Natural killer cell (primary cell): ENCODE results near the gene TMEM80. TPM values are rescaled to one million over a fixed set of nuclear protein-coding genes. Genes with fewer than 3 reads are reported as not detected.

Source experiments
- ATAC-seq, 3 donors: fragments of 150-1000 bp in 2 of 3; fragments of 200-7000 bp in 1 of 3; cut with Tn5 transposase; 1 replicate in 1 of 3; 2 replicates in 2 of 3; pipeline ENCODE4 v1.10.0; 2021; ENCODE audit warnings: mild to moderate bottlenecking in 2 of 3, moderate library complexity in 2 of 3
- DNase-seq, 2 donors: peaks; one replicate each; pipeline versions ENCODE4 v3.0.0 to v3.0.0-alpha.2; 2013 to 2021; ENCODE audit warnings: mixed read lengths in 1 of 2
- H3K27ac ChIP-seq: one replicate; pipeline ENCODE4 v1.5.1; 2013; ENCODE audit warnings: mild to moderate bottlenecking, low read length
- H3K27me3 ChIP-seq: one replicate; pipeline ENCODE4 v1.6.1; 2013; ENCODE audit warnings: low read length; ENCODE audit not compliant: control insufficient read depth, insufficient read depth
- H3K36me3 ChIP-seq: one replicate; pipeline ENCODE4 v1.6.1; 2013; ENCODE audit warnings: low read length; ENCODE audit not compliant: control insufficient read depth, insufficient read depth
- H3K4me1 ChIP-seq: one replicate; pipeline ENCODE4 v1.6.1; 2013; ENCODE audit warnings: low read length; ENCODE audit not compliant: control insufficient read depth, insufficient read depth
- H3K4me3 ChIP-seq: one replicate; pipeline ENCODE4 v1.5.1; 2013; ENCODE audit warnings: low read length
- H3K9me3 ChIP-seq: one replicate; pipeline ENCODE4 v1.6.1; 2013; ENCODE audit warnings: low read length; ENCODE audit not compliant: control insufficient read depth, insufficient read depth
- H3K27ac Mint-ChIP-seq, 2 donors: one replicate each; pipeline ENCODE4 v1.8.0; 2022; ENCODE audit warnings: mild to moderate bottlenecking in 2 of 2, mixed read lengths in 2 of 2, moderate library complexity in 1 of 2
- H3K27me3 Mint-ChIP-seq, 2 donors: one replicate each; pipeline ENCODE4 v1.8.0; 2022; ENCODE audit warnings: low read depth in 2 of 2, mixed read lengths in 2 of 2
- H3K36me3 Mint-ChIP-seq: one replicate; pipeline ENCODE4 v1.8.0; 2022; ENCODE audit warnings: mixed read lengths
- H3K4me1 Mint-ChIP-seq, 2 donors: one replicate each; pipeline ENCODE4 v1.8.0; 2022; ENCODE audit warnings: mixed read lengths in 2 of 2
- H3K4me3 Mint-ChIP-seq: one replicate; pipeline ENCODE4 v1.8.0; 2022; ENCODE audit warnings: mild to moderate bottlenecking, moderate library complexity, mixed read lengths
- H3K9me3 Mint-ChIP-seq, 2 donors: one replicate each; pipeline ENCODE4 v1.8.0; 2022; ENCODE audit warnings: mixed read lengths in 2 of 2
- WGBS: methylation state at CpG from one replicate; pipeline ENCODE4 v1.1.7; 2013; ENCODE audit warnings: missing lambda C conversion rate; ENCODE audit not compliant: insufficient coverage; 5-methylcytosine and 5-hydroxymethylcytosine counted together
- intact Hi-C: fragments of 100-400 bp; cut with micrococcal nuclease; formaldehyde crosslinking; loops from one replicate; pipeline ENCODE4 v1.14.2; 2022
- total RNA-seq, 4 donors: library from RNA; stranded (reverse); fragments of 120-200 nt in 1 of 4; gene quantifications; one replicate each; pipeline versions ENCODE4 v1.2.3 to v1.2.4, GENCODE V29; 2013 to 2022
- TF ChIP-seq, protein P1 (sequence below): fragments of 200-600 bp; IDR thresholded peaks from one replicate; pipeline ENCODE4 v1.8.0; 2022; ENCODE audit warnings: antibody characterized with exemption

Gene TMEM80
- total RNA-seq, 3 donors from 2014 or later (not counting 1 experiment from before 2014, with no cell fraction given) = 17.8 to 42.1 (median 33.0) TPM

- Mint-ChIP-seq H3K36me3 (no peaks in the 10 kb centered on the region), H3K4me3 (no peak overlapping the region), H3K27ac (no peak overlapping the region), H3K27me3 (peaks cover 0 to 13% of the 10 kb centered on the region in 2 donors), H3K9me3 (no peaks in the 10 kb centered on the region), H3K4me1 (peaks cover 0 to 3% of the 10 kb centered on the region in 2 donors)
- Histone ChIP-seq H3K9me3 (no peaks in the 10 kb centered on the region), H3K27me3 (peaks cover 14% of the 10 kb centered on the region), H3K36me3 (no peaks in the 10 kb centered on the region), H3K27ac (no peak overlapping the region), H3K4me1 (peaks cover 19% of the 10 kb centered on the region), H3K4me3 (no peak overlapping the region)
- ATAC-seq = no peak
- intact Hi-C loops = no loop called here
- TF ChIP-seq, protein P1, sequence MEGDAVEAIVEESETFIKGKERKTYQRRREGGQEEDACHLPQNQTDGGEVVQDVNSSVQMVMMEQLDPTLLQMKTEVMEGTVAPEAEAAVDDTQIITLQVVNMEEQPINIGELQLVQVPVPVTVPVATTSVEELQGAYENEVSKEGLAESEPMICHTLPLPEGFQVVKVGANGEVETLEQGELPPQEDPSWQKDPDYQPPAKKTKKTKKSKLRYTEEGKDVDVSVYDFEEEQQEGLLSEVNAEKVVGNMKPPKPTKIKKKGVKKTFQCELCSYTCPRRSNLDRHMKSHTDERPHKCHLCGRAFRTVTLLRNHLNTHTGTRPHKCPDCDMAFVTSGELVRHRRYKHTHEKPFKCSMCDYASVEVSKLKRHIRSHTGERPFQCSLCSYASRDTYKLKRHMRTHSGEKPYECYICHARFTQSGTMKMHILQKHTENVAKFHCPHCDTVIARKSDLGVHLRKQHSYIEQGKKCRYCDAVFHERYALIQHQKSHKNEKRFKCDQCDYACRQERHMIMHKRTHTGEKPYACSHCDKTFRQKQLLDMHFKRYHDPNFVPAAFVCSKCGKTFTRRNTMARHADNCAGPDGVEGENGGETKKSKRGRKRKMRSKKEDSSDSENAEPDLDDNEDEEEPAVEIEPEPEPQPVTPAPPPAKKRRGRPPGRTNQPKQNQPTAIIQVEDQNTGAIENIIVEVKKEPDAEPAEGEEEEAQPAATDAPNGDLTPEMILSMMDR = no peak
- WGBS = 59% methylated on average over 5 of the region's 7 CpGs
- DNase-seq = no peak
Observed at GRCh38 chr11:708511-708910, 12.9 kb downstream of the TMEM80 start.

DNA sequence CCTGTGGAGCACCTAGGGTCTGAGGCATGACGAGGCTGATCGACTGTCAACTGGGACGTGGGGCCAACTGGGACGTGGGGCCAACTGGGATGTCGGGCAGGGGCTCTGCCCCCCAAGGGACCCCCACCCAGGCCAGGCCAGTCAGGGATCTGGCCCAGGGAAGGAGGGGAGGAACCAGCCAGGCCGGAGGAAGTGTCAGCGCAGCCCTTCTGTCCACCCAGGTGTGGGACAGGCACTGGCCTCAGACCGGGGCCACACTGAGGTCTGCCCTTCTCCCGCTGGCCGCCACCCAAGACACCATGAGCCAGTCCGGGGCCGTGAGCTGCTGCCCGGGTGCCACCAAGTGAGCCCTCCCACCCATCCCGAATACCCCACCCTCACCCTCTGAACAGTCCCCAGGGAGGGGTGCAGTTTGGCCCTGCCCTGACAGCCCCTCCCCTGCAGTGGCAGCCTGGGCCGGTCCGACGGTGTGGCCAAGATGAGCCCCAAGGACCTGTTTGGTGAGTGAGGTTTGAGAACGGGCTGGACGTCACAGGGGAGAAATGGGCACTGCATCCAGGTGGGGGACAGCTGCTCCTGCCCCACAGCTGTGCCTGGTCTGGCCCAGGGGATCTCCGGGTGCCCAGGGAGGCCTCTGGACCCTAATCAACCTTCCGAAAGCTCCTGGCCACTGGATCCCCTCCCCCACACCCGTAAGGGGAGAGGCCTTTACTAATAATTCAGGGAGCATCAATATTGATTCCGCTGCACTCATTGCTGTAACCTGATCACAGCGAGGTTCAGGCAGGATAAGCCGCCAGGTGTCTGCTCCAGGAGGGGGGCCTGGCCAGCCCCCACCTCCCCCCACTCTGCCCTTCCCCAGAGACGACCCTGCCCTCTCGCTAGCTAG, 13.7 kb downstream of the TMEM80 start:
- no peak for ATAC-seq
- H3K9me3 Mint-ChIP-seq = no peaks in the 10 kb centered on the region
- no peak for DNase-seq
- WGBS = 81% methylated on average over 26 of the region's 27 CpGs
- peaks cover 0 to 13% of the 10 kb centered on the region in 2 donors for H3K27me3 Mint-ChIP-seq
- no peaks in the 10 kb centered on the region for H3K36me3 Mint-ChIP-seq
- Histone ChIP-seq H3K9me3 (no peaks in the 10 kb centered on the region), H3K36me3 (no peaks in the 10 kb centered on the region), H3K4me3 (no peak overlapping the region), H3K27me3 (peaks cover 14% of the 10 kb centered on the region), H3K27ac (no peak overlapping the region), H3K4me1 (peaks cover 18% of the 10 kb centered on the region)
- no peaks in the 10 kb centered on the region for H3K4me1 Mint-ChIP-seq
- no peak overlapping the region for H3K4me3 Mint-ChIP-seq
- TF ChIP-seq, protein P1 = no peak
- H3K27ac Mint-ChIP-seq = no peak overlapping the region
- intact Hi-C loops = no loop called here

DNA sequence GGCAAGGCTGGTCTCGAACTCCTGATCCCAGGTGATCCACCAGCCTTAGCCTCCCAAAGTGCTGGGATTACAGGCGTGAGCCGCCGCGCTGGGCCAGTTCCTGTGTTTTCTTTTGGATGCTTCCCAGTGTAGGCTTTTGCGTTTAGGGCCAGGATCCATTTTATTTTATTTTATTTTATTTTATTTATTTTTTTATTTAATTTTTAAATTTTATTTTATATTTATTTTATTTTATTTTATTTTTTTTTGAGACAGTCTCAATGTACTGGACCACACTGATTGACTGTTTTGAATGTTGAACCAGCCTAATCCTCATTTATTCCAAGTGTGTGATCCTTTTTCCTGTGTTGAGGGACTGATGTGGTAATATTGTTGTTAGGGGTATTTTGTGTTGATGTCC, 18.8 kb downstream of the TMEM80 start:
- TF ChIP-seq, protein P1 = no peak
- no peak overlapping the region for H3K27ac ChIP-seq
- DNase-seq = no peak
- no peak for ATAC-seq
- H3K36me3 ChIP-seq = no peaks in the 10 kb centered on the region
- intact Hi-C loops = no loop called here
- H3K4me3 Mint-ChIP-seq = no peak overlapping the region
- no peaks in the 10 kb centered on the region for H3K36me3 Mint-ChIP-seq
- H3K4me1 ChIP-seq = no peaks in the 10 kb centered on the region
- H3K9me3 ChIP-seq = no peaks in the 10 kb centered on the region
- no peak overlapping the region for H3K27ac Mint-ChIP-seq
- no peaks in the 10 kb centered on the region for H3K4me1 Mint-ChIP-seq
- peaks cover 0 to 8% of the 10 kb centered on the region in 2 donors for H3K27me3 Mint-ChIP-seq
- WGBS = 88% methylated on average over 5 of the region's 6 CpGs
- peaks cover 2% of the 10 kb centered on the region for H3K27me3 ChIP-seq
- no peaks in the 10 kb centered on the region for H3K9me3 Mint-ChIP-seq
- no peak overlapping the region for H3K4me3 ChIP-seq
